Neutrophil (primary cell): ENCODE results near the gene DMD.

Experiments used
- H3K27ac ChIP-seq: fragments of 200-600 bp; sonication (generic); 2 replicates; pipeline ENCODE4 v1.5.1; 2016; ENCODE audit warnings: mild to moderate bottlenecking, moderate library complexity
- H3K27me3 ChIP-seq: fragments of 200-600 bp; sonication (generic); 2 replicates; pipeline ENCODE4 v1.6.0; 2016; ENCODE audit warnings: mild to moderate bottlenecking
- H3K36me3 ChIP-seq: fragments of 200-600 bp; sonication (generic); 2 replicates; pipeline ENCODE4 v1.5.1; 2017
- H3K4me1 ChIP-seq, 2 experiments: fragments of 200-600 bp in 1 of 2; sonication (generic) in 1 of 2; 1 replicate in 1 of 2; 2 replicates in 1 of 2; pipeline versions ENCODE4 v1.5.1 to v1.6.1; 2013 to 2016; ENCODE audit warnings: low read depth in 1 of 2, low read length in 1 of 2, mild to moderate bottlenecking in 1 of 2, moderate library complexity in 1 of 2; ENCODE audit not compliant: control insufficient read depth in 1 of 2, insufficient read depth in 1 of 2
- H3K4me3 ChIP-seq, 2 experiments: fragments of 200-600 bp in 1 of 2; sonication (generic) in 1 of 2; 1 replicate in 1 of 2; 2 replicates in 1 of 2; pipeline ENCODE4 v1.5.1; 2013 to 2016; ENCODE audit warnings: low read depth in 1 of 2, low read length in 1 of 2, mild to moderate bottlenecking in 1 of 2, moderate library complexity in 1 of 2
- H3K9me3 ChIP-seq: fragments of 200-600 bp; sonication (generic); 2 replicates; pipeline ENCODE4 v1.5.1; 2016
- TF ChIP-seq, protein P1 (sequence below): fragments of 200-600 bp; sonication (generic); IDR thresholded peaks from 2 replicates; pipeline ENCODE4 v1.5.1; 2016; ENCODE audit warnings: antibody characterized with exemption

The DMD gene

DNA sequence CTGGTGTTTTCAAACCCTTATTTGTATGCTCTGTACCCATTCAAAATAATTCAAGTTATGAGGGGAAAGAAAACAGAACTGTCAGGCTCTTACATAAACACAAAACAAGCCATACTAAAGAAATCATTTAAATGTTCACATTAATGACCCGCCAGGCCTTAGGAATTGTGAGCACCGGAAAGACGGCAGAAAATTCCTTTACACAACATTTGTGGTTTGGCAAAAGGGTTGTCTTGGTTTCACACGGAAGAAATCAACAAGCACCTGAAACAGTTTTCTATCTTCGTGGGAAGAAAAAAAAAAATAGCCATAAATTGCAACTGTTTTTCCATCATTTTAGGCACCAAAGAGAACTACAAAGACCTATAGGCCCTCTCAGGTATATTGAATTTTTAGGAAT is 1951.0 kb downstream of the DMD start:
- TF ChIP-seq, protein P1, sequence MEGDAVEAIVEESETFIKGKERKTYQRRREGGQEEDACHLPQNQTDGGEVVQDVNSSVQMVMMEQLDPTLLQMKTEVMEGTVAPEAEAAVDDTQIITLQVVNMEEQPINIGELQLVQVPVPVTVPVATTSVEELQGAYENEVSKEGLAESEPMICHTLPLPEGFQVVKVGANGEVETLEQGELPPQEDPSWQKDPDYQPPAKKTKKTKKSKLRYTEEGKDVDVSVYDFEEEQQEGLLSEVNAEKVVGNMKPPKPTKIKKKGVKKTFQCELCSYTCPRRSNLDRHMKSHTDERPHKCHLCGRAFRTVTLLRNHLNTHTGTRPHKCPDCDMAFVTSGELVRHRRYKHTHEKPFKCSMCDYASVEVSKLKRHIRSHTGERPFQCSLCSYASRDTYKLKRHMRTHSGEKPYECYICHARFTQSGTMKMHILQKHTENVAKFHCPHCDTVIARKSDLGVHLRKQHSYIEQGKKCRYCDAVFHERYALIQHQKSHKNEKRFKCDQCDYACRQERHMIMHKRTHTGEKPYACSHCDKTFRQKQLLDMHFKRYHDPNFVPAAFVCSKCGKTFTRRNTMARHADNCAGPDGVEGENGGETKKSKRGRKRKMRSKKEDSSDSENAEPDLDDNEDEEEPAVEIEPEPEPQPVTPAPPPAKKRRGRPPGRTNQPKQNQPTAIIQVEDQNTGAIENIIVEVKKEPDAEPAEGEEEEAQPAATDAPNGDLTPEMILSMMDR, result no peak
- H3K27ac ChIP-seq, result no peak overlapping the region
- H3K9me3 ChIP-seq, result no peaks in the 10 kb centered on the region
- H3K4me1 ChIP-seq, result no peaks in the 10 kb centered on the region
- H3K4me3 ChIP-seq, result no peak overlapping the region
- peaks cover 20% of the 10 kb centered on the region for H3K27me3 ChIP-seq
- H3K36me3 ChIP-seq, result no peaks in the 10 kb centered on the region

DNA sequence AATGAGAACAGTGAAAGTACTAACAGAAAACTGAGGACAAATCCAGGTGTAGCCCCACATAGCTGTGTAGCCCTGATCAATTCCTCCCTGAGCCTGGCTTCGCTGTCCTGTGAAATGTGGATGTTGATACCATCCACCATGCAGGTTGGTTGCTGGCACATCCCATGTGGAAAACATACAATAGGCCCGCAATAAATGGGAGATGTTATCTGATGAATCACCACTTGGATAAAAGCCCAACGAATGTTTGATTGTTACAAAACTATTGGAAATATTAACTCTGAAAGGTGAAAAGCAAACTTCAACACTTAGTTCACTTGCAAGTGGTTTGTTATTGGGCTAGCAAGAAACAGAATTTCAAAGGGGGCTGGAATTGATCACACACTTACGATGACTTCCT is 1953.2 kb downstream of the DMD start:
- H3K27me3 ChIP-seq, result no peaks in the 10 kb centered on the region
- H3K27ac ChIP-seq, result no peak overlapping the region
- no peaks in the 10 kb centered on the region for H3K36me3 ChIP-seq
- no peak overlapping the region for H3K4me3 ChIP-seq
- no peaks in the 10 kb centered on the region for H3K4me1 ChIP-seq
- TF ChIP-seq, protein P1, result no peak
- H3K9me3 ChIP-seq, result no peaks in the 10 kb centered on the region

DNA sequence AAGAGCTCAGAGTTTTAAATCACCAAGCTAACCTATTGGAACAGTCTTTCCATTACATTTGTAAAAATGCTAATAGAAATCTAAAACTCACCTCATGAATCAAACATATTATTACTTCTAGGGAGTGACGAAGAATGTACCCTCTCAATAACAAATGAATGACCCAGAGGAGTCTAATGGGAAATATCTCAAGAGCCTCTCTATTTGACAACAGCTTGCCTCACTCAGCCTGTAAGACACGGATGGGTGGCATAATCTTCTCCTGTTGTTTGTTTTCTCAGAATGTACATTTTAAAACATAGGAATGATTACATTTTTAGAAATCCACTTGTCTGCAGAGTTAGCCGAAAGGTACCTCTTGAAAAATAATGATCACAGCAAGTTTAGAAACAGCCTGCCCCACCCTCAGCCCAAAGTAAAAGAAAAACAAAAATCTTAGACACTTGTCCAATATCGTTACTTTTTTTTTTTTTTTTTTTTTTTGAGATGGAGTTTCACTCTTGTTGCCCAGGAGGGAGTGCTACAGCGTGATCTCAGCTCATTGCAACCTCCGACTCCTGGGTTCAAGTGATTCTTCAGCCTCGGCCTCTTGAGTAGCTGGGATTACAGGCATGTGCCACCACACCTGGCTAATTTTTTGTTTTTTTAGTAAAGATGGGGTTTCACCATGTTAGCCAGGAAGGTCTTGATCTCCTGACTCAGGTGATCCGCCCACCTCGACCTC is 1955.9 kb downstream of the DMD start:
- no peaks in the 10 kb centered on the region for H3K4me1 ChIP-seq
- no peaks in the 10 kb centered on the region for H3K9me3 ChIP-seq
- no peaks in the 10 kb centered on the region for H3K36me3 ChIP-seq
- H3K27me3 ChIP-seq, result no peaks in the 10 kb centered on the region
- H3K27ac ChIP-seq, result no peak overlapping the region
- TF ChIP-seq, protein P1, result no peak
- no peak overlapping the region for H3K4me3 ChIP-seq

DNA sequence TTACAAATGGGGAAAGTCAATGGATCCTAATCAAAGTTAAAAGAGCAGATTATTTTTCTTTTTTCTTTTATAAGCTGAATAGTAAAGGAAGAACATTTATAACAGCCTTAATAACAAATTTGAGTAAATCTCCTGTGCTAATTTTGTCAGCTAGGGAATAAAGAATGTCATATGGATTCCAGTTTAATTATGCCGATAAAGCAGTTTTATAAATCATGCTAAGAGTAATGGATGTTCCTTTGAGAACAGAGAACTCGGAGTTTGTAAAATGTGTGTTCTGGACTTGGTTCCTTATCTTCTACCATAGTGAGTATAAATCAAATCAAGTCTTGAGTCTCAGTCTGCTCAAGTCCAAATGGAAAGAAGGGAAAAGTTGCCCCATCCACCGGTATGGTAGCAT is 1959.2 kb downstream of the DMD start:
- no peak overlapping the region for H3K27ac ChIP-seq
- H3K4me3 ChIP-seq, result no peak overlapping the region
- H3K4me1 ChIP-seq, result no peaks in the 10 kb centered on the region
- TF ChIP-seq, protein P1, result no peak
- no peaks in the 10 kb centered on the region for H3K36me3 ChIP-seq
- H3K9me3 ChIP-seq, result no peaks in the 10 kb centered on the region
- no peaks in the 10 kb centered on the region for H3K27me3 ChIP-seq

DNA sequence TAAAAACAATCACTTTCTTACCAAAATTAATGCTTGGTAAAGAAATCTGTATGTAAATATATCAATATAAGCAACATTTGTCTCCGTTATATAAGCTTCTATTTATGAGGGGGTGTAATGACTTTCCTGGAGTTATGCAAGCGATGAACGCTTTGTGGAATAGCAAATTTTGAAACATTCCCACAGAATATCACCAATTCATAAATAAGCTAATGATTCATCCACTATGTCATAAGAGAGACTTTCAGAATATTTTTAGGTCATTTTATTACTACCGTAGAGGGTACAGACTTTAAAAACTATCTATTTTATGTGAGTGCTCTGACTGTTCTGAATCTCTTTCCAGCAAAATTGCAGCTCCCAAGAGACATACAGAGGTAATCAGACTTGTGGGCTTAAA is 1960.0 kb downstream of the DMD start:
- no peaks in the 10 kb centered on the region for H3K9me3 ChIP-seq
- H3K4me3 ChIP-seq, result no peak overlapping the region
- no peaks in the 10 kb centered on the region for H3K4me1 ChIP-seq
- no peaks in the 10 kb centered on the region for H3K27me3 ChIP-seq
- H3K36me3 ChIP-seq, result no peaks in the 10 kb centered on the region
- no peak overlapping the region for H3K27ac ChIP-seq
- TF ChIP-seq, protein P1, result no peak

DNA sequence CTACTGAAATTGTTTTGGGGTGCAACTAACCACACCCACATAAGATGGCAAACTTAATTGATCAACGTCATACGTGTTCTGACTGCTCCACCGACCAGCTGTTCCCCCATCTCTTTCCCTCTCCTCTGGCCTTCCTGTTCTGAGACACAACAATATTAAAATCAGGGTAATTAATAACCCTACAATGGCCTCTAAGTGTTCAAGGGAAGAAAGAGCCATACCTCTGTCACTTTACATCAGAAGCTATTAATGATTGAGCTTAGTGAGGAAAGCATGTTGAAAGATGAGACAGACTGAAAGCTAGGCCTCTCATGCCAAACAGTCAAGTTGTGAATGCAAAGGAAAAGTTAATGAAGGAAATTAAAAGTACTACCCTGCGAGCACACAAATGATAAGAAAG is 1965.6 kb downstream of the DMD start:
- no peaks in the 10 kb centered on the region for H3K9me3 ChIP-seq
- no peak overlapping the region for H3K4me3 ChIP-seq
- H3K36me3 ChIP-seq, result no peaks in the 10 kb centered on the region
- TF ChIP-seq, protein P1, result no peak
- no peaks in the 10 kb centered on the region for H3K4me1 ChIP-seq
- H3K27ac ChIP-seq, result no peak overlapping the region
- no peaks in the 10 kb centered on the region for H3K27me3 ChIP-seq
